Fibroblast of gingiva (primary cell): ENCODE results near the gene DMRT3.
A peak's percentile ranks its signal among the peaks of the same experiment; 100 is the strongest.

Source experiments
- DNase-seq: peaks from one replicate; pipeline ENCODE4 v3.0.0-alpha.2; 2011; ENCODE audit warnings: low read depth

Gene DMRT3

DNA sequence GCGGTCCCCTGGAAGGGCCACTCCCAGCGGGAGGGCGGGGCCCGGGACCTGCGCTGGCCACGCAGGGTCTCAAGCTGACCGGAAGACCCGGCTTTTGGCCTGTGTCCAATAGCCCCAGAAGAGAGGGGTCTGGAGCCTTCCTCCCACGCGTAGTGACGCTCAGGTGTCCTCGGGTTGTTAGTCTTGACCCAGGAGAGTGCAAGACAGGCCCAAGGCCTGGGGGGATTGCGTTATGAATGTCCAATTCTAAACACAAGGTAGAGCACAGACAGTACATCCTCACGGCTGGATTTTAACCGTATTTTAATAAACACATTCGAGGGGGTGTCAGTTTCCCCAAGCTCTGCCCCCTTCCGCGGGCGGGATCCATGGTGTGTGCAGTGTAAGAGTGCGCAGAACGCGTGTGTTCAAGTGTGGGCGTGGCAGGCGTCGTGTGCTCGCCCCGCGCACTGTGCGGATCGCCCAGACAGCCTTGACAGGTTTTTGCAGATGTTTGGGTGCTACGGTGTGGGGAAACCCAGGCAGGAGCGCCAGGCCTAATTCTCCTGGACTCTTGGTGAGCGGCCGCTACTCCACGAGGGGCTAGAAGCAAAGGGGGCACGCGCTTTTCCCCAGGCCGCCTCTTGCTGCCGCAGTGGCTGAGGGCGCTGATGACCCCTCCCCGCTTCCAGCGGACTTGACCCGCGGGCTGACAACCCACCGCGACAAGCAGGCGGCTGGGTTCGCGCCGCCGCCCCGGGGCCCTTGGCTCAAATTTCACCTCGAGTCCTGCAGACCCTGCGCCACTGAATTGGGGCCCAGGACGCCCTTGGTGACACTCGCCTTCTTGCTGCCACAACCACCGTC, 6.1 kb upstream of the DMRT3 start:
- DNase-seq = no peak

DNA sequence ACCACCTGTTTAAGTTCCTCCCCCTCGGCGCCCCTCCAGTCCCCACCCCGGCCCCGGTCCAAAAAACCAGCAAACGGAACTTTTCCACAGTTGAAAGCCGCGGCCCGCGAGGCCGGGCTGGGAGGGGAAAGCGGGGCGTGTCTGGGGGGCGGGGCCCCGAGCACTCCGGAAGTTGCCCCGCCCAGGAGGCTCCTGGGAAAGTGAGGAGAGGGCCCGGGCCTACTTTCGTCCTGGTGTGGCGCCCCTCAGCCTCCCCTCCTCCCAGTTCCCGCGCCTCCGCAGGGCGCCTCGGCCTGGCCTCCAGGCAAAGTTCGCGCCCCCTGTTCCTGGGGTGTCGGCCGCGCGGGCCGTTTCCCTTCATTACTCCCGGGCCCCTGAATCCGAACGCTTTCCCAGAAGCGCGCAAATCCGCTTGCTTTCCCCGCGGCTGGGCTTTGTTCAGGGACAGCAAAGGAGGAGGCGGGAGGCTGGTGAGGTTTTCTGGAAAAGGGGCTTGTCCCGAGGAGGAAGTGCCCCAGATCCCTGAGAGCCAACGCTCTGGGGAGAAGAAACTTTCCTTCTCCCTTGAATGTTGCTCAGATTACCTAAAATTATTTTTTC, 4.5 kb upstream of the DMRT3 start:
- DNase-seq = no peak

DNA sequence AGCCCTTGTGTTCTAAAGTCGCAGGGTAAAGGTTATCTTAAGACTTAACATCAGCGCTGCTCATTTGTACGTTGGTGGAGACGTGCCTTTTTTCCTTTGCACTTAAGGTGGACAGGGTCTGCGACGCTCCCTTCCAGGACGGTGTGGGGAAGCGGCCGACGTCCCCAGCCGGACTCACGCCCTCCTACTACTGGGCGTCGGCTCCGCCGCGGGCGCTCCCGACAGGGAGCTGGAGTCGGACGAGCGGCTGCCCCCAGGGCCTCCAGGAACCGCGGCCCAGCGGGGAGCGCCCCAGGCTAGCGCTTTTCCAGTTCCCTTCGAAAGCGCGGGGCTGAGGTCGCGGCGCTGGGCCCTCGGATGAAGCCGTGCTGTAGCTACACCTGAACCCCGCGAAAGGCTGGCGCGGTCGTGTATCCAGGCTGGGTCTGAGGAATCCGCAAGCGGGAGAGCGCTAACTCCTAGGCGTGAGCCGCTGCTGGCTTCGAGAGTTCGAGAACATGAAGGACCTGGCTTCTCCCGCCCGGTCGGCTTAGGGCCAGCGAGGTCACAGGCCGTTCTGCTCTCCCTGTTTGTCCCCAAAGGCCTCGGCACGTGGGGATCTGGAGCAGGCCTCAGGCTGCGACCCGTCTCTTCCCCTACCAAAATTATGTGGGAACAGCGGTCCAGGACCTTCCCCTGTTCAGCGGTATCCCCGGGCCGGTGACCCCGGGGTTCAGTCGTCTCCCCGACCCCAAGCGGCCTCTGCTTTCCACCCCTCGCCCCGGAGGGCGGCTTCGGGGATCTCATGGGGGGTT, 3.8 kb upstream of the DMRT3 start:
- DNase-seq = no peak

DNA sequence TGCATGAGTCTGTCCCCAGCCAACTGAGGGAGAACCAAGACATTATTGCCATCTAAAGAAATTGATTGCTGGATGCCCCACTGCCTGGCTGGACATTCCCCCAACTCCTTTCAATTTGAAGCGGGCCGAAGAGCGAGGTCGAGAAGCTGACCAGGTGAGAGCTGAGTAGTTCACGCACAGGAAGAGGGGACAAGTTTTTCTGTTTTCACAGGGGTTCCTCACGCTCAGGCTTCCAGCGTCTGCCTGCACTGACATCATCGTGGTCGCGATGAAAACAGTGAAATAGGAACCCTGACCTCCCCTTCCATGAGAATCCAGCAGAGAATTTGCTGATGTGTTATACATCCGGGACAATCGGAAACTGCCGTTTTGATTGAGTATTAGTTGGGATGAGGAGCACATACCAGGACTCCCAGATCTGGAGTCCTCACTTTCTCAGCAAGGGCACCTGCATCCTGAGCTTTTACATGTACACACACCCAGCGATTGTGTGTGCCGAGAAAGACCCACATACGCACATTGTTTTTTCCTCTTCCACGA, 3.1 kb upstream of the DMRT3 start:
- no peak for DNase-seq

DNA sequence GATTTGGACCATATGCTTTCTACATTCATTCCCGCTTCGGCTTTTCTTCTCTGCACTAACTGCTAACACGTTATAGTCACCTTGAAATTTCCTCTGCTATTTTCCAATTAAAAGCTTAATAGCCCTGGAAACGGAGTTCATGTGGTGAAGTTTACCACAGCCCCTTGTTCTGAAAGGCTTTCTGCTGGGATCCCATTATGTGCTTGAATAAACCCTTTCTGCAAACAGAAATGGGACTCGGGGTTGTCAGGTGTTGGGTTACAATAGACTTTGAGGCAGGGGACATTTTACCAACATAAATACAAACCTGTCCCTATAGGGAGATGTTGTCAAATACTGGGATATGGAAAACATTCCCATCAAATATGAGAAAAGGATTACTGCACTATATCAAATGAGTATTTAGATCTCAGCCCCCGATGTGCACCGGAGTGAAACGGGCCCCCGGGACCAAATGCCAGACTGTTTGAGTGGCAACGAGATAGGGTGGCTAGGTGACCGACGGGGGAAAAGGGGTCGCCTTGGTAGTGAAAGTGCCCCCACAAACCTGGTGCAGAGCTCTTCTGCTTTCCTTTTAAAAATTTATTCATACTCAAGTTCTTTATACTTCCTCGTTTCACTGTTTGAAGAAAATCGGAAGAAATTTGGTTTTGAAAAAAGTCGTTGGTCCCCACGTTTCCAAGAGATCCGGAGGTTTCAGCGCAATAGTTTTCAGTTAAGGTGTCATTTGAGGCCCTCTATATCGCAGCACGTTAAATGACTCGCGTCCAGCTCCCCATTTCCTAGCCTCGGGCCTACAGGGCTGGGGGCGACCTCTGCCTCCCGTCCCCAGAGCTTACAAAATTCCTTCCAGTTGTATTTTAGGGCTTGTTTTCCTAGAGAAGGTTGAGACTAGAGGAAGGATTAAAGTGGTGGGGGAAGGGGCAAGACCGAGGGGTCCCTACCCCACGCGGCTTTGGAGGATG, 2.1 kb upstream of the DMRT3 start:
- DNase-seq = no peak

DNA sequence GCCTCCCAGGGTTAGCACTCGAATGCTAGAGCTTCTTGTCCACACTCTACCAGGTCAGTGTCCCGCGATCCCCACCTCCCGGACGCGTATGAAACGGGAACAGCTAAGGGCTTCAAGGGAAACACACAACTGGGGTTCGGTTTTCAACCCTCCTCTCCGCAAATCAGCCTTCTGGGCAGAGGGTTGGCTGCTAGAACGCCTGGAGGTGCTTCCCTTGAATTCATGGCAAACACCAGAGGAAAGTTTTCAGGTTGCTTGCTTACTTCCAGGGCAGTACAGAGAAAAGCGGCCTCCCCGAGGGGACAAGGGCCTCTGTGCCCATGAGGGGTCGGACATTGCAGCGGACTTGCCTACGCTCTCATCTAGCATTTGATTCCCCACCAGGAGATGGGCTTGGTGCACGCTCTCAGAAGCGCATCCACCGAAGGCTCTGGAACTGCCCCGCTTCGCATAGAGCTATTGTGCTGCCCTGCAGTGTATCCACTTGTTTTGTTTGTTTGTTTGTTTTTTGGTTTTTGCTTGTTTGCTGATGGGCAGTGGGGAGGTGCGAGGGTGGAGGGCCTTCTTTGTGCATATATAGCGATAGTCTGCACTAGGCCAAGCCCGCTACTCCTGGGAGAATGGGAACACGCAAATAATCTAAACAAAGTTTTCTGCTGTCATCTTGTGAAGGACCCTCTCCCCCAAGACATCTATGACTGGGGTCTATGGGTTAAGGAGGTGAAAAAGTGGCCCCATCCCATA, 1.3 kb upstream of the DMRT3 start:
- no peak for DNase-seq

DNA sequence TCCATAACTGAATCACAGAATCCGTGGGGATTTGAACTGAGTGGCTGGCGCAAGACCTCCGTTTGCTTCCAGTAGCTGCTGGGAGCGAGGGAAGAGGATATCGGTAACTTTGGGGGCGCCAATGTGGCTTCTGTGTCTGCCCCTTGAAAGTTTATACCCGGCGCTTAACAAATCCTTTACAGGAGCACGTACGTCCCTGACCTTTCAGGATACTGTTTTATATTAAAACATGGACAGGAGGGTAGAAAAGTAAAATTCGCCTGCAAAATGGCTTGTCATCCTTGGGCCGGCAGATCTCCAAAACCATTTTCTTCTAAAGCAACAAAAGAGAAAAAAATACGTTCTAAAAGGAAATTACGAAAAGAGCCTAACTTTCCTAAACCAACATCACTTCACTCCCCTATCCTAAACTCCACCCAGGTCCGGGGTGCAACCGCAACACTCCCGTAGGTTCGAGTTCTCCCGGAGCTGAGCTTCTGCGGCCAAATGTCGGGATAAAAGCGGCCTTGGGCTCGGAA, 656 bp upstream of the DMRT3 start:
- DNase-seq = no peak

DNA sequence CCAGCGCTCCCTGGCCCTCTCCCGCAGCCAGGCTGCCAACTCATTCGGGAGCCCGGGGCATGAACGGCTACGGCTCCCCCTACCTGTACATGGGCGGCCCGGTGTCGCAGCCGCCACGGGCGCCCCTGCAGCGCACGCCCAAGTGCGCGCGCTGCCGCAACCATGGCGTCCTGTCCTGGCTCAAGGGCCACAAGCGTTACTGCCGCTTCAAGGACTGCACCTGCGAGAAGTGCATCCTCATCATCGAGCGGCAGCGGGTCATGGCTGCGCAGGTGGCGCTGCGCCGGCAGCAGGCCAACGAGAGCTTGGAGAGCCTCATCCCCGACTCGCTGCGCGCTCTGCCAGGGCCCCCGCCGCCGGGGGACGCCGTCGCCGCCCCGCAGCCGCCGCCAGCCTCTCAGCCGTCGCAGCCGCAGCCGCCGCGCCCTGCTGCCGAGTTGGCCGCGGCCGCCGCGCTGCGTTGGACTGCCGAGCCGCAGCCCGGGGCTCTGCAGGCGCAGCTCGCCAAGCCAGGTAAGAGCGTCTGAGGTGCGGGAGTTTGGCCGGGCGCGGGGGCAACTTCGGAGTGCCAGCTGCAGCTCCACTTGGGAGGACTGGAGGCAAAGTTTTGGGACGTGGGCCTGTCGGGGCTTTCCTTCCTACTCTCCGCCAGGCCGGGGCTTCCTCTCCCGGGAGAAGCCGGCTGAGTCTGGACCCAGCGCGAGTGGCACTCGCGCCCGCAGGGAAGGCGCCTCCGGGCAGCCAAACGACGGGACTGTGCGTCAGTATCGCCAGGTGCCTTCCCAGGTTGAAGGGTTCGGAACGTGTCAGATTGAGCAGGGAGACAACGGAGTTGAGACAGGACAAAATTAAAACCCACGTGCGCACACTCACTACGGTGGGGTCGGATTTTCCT, 735 bp downstream of the DMRT3 start:
- DNase-seq = no peak

DNA sequence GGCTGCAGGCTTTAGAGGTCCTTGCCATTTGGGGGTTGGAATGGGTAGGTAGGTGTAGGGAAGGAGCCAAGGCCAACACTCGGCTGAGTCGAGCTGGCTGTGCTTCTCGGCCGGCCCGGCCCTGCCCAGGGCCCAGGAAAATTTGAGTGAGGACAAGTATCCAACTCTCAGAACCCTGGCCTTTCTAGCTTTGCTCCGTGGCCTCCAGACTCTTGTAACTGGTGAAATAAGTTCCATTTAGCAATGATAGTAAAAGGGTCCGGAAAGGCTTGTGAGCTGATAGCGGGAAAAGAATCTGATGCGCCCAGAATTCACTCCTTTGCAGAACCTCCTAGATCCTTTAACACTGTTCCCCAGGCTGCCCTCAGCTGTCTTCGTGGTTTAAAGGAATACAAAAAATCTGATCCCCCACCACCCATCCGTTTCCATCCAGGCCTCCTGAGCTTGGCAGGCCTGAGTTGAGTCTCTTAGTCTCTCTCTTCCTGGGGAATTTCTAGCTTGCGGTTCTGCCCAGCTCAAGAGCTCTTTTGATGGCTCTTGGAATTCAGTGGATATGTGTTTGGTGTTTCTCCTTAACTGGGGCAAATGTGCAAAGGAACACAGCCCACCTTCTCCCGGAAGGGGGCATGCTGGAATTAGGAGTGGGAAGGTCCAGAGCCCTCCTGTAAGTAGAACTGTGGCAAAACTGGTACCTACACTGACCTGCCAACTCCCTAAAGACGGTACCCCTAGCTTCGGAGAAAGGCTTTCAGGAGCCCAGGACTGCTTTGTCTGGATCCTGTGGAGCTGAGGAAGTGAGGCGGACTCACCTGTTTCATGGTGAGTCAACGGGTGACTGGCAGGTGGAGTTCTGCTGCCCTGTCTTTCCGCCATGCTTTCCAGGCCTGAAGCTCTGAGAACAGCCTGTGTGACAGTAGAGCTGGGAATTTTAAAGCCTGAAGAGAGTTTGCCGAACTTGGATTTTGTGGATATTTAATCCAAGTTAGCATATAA, 1.7 kb downstream of the DMRT3 start:
- DNase-seq = no peak

DNA sequence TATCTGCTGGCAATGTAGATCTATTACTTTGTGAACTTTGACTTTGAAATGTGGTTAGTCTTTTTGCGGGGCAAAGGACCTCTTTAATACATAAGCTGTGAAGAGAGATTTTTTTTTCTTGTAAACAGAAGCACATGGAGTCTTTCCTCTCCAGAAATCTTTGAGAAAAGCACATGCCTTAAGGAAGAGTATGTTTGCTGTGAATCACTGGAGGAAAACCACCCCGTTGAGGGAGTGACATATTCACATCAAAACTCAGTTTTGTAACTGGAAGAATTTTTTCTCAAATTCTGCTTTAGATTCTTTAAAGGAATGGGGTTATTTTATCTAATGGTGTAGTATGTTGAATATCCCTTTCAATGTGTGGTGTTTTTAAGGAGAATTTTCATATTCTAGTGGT, 3.5 kb downstream of the DMRT3 start:
- no peak for DNase-seq

DNA sequence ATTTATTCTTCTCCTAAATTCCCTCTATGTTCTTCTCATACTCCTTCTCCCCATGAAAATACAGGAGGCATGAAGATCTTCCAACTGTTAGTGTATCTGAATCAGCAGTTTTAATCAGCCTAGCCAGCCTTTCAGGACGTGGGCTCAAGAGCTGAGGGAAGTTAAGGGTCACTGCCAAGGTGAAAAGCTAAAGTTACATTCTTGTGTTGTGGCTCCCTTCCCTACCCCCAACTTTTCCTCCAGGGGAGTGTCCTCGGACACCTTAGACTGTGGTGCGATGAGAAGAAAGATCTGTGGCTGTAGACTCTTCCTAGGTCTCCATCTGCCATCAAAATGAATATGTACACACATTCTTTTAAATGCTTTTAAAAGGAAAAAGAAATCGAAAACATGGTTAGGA, 4.2 kb downstream of the DMRT3 start:
- DNase-seq = no peak

DNA sequence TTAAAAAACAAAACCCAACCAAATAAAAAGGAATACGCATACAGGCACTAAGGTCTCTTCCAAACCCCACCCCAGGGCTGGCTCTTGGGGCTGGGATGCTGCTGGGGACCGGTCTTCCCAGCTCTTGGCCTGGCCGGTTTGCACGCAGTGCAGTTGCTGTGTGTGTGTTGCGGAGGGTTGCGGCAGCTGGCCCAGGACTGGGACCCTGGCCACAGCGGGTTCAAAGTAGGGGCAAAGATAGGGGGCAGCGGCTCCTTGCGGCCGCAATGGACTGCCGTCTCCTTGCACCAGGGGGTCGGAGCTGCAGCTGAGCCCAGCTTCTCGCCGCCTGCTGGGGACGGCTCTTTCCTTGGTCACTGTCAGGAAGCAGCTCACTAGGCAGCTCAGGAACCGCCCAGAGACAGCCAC, 5.0 kb downstream of the DMRT3 start:
- no peak for DNase-seq

DNA sequence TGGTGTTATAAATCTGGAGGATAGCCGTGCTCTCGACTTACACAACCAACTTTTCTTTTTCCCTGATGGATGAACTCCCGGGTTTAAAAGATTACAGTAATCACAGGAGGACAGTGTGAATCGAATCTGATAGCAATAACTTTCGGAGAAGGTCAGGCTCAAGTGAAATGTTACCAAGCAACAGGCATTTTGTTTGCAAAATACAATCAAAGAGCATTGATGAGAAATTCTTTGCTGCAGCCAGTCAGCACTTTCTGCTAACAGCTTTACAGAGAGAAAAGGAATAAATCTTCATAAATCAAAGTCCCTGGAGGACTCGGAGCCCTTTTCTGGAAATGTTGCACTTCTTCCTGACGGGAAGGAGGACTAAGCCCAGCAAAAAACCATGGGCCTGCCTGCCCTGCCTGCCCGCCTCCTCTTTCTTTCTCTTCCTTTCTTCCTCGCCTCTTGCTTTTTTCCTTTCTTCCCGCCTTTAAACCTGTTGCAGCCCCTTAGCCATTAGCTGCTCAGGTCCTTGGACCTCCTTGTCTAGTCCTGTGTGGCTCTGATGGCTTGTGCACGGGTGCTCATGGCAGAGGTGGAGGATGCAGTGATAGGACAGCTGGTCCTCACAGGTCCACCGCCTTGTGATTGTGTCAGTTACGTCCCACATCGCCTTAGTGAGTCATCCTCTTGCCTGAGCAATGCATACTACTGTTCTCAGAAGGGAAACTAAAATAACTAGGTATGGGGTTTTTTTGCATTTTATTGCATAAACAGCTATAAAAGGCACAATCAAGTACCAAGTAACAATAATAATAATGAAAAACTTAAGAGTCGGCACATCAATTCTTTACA, 6.2 kb downstream of the DMRT3 start:
- DNase-seq = no peak

DNA sequence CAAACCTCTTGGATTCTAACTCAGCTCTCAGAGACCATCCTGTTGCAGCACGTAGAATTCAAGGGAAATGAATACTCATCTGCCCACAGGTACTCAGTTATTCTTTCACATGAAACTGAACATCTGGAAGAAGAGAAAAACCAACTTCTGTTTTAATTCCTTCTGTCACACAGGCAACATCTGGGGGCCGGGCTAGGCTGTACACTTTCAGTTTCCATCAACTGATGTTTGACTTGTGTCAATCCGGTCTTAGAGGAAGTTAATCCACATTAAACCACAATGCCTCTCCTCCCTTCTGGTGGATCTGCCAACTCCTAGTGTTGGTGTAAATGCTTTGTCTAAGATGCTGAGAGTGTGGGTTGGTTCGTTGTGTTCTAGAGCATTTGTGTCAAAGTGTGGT, 17.6 kb downstream of the DMRT3 start:
- DNase-seq = no peak

DNA sequence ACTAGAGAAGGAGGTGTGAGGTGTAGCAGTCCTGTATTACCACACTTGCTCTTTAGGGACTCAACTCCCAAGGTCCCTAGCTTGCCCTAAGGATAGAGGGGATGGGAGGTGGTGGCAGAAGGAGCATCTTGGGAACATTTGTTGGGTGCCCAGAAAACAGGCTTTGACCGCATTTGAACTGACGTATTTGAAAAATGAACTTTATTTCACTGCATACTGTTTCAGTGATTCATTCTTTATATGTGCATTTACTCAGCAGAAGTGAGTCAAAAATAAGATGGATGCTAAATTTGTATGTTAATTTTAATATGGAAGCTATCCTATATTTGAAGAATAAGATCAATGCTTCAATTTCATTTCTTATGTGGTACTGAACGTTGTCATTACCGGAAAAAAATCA, 18.7 kb downstream of the DMRT3 start:
- no peak for DNase-seq

DNA sequence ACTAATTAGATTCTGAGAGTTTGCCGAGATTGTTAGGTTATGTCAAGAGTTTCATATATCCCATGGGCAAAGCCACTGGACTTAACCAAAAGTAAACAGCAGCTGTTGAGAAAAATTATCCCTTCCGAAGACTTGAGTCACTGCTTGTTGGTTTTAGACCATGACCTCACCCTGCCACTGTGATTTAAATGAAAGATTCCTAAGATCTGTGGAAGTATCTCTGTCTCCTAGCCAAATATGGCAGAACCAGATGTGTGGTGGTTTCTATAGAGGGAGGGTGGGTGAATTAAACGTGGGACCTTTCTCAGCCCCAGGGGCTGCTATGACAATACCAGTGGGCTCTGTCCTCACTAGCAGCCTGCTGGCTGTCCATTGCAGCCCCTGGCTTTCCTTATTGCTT, 19.3 kb downstream of the DMRT3 start:
- DNase-seq = peak; percentile 3
